ENCODE data around the gene TTPAL.
"Not testable (repeated sequence)": the region's sequence is repeated elsewhere in the genome, so short reads cannot be mapped to it uniquely, and the experiment has no call there.

The TTPAL gene

GRCh38 chr20:44461803-44462174 is 13.9 kb upstream of the TTPAL start:
- H3K27ac ChIP-seq: peak overlapping the region; percentile 11; the same call in 1 of the 2 replicates
- no peak for TF ChIP-seq ZFX (IDR thresholded peaks at IDR 0.05)
- no peak for TF ChIP-seq CTCF (conservative IDR thresholded peaks at IDR 0.05)

GRCh38 chr20:44463466-44463865 is 12.2 kb upstream of the TTPAL start:
- no peak overlapping the region for H3K27ac ChIP-seq
- TF ChIP-seq CTCF (conservative IDR thresholded peaks at IDR 0.05) (no peak), ZFX (IDR thresholded peaks at IDR 0.05) (no peak)

- TF ChIP-seq ZFX (IDR thresholded peaks at IDR 0.05): no peak
- no peak overlapping the region for H3K27ac ChIP-seq
Measured at GRCh38 chr20:44464514-44464913, 11.2 kb upstream of the TTPAL start.

GRCh38 chr20:44465001-44465560 is 10.6 kb upstream of the TTPAL start:
- TF ChIP-seq CTCF (conservative IDR thresholded peaks at IDR 0.05) (no peak), ZFX (IDR thresholded peaks at IDR 0.05) (no peak)
- no peak overlapping the region for H3K27ac ChIP-seq

- no peak for TF ChIP-seq ZFX (IDR thresholded peaks at IDR 0.05)
- H3K27ac ChIP-seq: no peak overlapping the region
Measured at GRCh38 chr20:44467289-44467883, 8.3 kb upstream of the TTPAL start.

GRCh38 chr20:44468044-44468782 is 7.5 kb upstream of the TTPAL start:
- TF ChIP-seq CTCF (conservative IDR thresholded peaks at IDR 0.05) (no peak), ZFX (IDR thresholded peaks at IDR 0.05) (no peak)
- no peak overlapping the region for H3K27ac ChIP-seq

- no peak overlapping the region for H3K27ac ChIP-seq
- no peak for TF ChIP-seq CTCF (conservative IDR thresholded peaks at IDR 0.05)
- TF ChIP-seq ZFX (IDR thresholded peaks at IDR 0.05): no peak
Measured at GRCh38 chr20:44470327-44470726, 5.3 kb upstream of the TTPAL start.

- TF ChIP-seq CTCF (conservative IDR thresholded peaks at IDR 0.05) (peak; percentile 70), ZFX (IDR thresholded peaks at IDR 0.05) (no peak)
- H3K27ac ChIP-seq: no peak overlapping the region
Measured at GRCh38 chr20:44471481-44471882, 4.2 kb upstream of the TTPAL start.

- H3K27ac ChIP-seq: not testable (repeated sequence)
Measured at GRCh38 chr20:44472283-44472682, 3.4 kb upstream of the TTPAL start.
